Activated naive CD8-positive, alpha-beta T cell treated with anti-CD3 and anti-CD28 coated beads, Interleukin-2, amount 50 U/mL, for 24 hours (primary cell): Measurements from ENCODE around the gene AP5S1.

Experiments used
- ATAC-seq: fragments of 150-1000 bp; cut with Tn5 transposase; one replicate; pipeline ENCODE4 v1.10.0; 2021
- DNase-seq: peaks from one replicate; pipeline ENCODE4 v3.0.0; 2021
- H3K27ac Mint-ChIP-seq: one replicate; pipeline ENCODE4 v1.8.0; 2021; ENCODE audit warnings: mild to moderate bottlenecking, mixed read lengths
- H3K27me3 Mint-ChIP-seq: one replicate; pipeline ENCODE4 v1.8.0; 2021; ENCODE audit warnings: mixed read lengths
- H3K36me3 Mint-ChIP-seq: one replicate; pipeline ENCODE4 v1.8.0; 2021; ENCODE audit warnings: low read depth, mixed read lengths
- H3K4me1 Mint-ChIP-seq: one replicate; pipeline ENCODE4 v1.8.0; 2021; ENCODE audit warnings: mixed read lengths
- H3K4me3 Mint-ChIP-seq: one replicate; pipeline ENCODE4 v1.8.0; 2021; ENCODE audit warnings: mild to moderate bottlenecking, moderate library complexity, mixed read lengths
- H3K9me3 Mint-ChIP-seq: one replicate; pipeline ENCODE4 v1.8.0; 2021; ENCODE audit warnings: mixed read lengths

The AP5S1 gene

DNA sequence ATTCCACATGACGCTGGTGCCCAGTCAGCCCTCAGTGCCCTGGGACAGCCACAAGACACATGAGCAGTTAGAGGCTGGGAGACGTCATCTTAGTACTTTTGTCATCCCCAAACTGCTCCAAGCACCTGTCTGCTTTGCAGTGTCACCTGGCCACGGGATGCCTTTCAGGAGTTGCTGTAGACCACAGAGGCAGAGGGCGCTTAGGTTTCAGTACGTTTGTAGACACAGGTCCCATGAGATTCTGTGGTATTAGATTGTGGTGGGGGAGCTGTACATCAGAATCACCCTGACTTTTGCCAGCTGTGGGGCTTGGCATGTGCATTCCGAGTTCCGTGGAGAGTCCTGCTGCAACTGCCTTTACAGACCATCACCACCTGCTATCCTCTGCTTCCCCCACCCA, 43.0 kb downstream of the AP5S1 start:
- Mint-ChIP-seq H3K4me3 (no peak overlapping the region), H3K4me1 (no peaks in the 10 kb centered on the region), H3K36me3 (peaks cover 30% of the 10 kb centered on the region), H3K9me3 (no peaks in the 10 kb centered on the region), H3K27me3 (no peaks in the 10 kb centered on the region), H3K27ac (no peak overlapping the region)
- no peak for ATAC-seq
- no peak for DNase-seq

DNA sequence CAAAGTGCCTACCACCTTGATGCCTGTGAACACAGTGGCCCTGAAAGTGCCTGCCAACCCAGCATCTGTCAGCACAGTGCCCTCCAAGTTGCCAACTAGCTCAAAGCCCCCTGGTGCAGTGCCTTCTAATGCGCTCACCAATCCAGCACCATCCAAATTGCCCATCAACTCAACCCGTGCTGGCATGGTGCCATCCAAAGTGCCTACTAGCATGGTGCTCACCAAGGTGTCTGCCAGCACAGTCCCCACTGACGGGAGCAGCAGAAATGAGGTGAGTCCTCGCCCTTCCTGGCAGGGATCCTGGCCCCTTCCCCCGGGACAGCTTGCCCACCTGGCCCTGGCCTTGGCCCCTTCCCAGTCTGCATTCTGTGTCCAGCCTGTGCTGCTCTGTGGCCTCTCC, 44.2 kb downstream of the AP5S1 start:
- ATAC-seq (no peak), DNase-seq (no peak)
- no peaks in the 10 kb centered on the region for H3K4me1 Mint-ChIP-seq
- H3K36me3 Mint-ChIP-seq: peaks cover 28% of the 10 kb centered on the region
- no peaks in the 10 kb centered on the region for H3K9me3 Mint-ChIP-seq
- H3K4me3 Mint-ChIP-seq: no peak overlapping the region
- no peak overlapping the region for H3K27ac Mint-ChIP-seq
- H3K27me3 Mint-ChIP-seq: no peaks in the 10 kb centered on the region

DNA sequence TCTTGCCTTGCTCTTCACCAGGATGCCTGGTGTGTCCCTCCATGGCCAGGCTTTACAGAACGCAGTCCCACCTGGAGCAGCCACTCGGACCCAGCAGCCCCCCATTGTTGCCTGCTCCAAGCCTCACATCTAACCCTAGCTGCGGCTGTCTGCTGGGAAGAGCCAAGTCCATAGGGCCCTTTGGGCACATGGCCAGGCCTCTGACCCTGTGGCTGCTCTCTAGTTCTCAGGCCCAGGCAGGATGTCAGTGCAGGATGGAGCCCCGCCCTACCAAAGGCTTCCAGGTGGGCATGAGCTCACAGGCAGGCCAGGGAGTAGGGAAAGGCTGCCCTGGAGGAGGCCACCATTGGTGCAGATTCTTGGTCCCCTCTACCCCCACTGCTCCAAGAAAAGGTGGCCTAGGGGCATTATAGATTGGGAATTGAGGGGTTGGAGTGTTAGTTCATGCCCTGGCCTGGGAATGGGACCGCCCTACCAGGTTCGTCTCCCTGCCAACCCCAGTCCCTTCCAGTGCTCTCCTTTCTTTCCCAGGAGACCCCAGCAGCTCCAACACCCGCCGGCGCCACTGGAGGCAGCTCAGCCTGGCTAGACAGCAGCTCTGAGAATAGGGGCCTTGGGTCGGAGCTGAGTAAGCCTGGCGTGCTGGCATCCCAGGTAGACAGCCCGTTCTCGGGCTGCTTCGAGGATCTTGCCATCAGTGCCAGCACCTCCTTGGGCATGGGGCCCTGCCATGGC, 45.0 kb downstream of the AP5S1 start:
- Mint-ChIP-seq H3K4me3 (no peak overlapping the region), H3K4me1 (no peaks in the 10 kb centered on the region), H3K9me3 (no peaks in the 10 kb centered on the region), H3K27me3 (no peaks in the 10 kb centered on the region), H3K36me3 (peaks cover 28% of the 10 kb centered on the region), H3K27ac (no peak overlapping the region)
- no peak for DNase-seq
- no peak for ATAC-seq

DNA sequence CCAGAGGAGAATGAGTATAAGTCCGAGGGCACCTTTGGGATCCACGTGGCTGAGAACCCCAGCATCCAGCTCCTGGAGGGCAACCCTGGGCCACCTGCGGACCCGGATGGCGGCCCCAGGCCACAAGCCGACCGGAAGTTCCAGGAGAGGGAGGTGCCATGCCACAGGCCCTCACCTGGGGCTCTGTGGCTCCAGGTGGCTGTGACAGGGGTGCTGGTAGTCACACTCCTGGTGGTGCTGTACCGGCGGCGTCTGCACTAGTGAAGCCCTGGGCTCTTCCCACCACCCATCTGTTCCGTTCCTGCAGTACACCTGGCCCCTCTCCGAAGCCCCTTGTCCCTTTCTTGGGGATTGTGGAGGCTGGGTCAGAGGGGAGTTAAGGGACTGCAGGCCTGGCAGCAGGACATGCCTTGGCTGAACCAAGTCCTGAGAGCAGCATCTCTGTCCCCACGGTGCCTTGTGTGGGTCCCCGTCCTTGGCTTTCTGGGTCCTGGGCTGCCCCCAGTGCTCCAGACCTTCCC, 45.6 kb downstream of the AP5S1 start:
- Mint-ChIP-seq H3K27ac (no peak overlapping the region), H3K4me3 (no peak overlapping the region), H3K27me3 (no peaks in the 10 kb centered on the region), H3K36me3 (peaks cover 32% of the 10 kb centered on the region), H3K9me3 (no peaks in the 10 kb centered on the region), H3K4me1 (no peaks in the 10 kb centered on the region)
- DNase-seq (no peak), ATAC-seq (no peak)

DNA sequence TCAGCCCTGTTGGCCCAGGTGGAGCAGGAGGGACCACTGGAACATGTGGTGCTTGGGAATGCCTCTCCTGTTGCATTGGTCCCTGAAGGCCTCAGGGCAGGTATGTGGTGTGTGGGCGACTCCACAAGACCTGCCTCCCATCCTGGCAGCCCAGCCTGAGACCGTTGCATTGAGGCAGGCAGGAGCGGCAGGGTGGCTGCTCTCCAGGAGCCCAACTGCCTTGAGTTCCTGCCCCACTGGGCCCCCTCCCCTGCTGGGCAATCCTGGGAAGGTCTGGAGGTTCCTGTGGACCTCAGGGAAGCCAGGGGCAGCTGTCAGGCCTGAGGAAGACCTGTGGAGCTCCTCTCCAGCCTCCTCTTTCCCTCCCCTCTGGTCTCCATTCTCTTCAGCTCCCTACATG, 46.1 kb downstream of the AP5S1 start:
- Mint-ChIP-seq H3K36me3 (peaks cover 28% of the 10 kb centered on the region), H3K4me3 (no peak overlapping the region), H3K4me1 (no peaks in the 10 kb centered on the region), H3K9me3 (no peaks in the 10 kb centered on the region), H3K27me3 (no peaks in the 10 kb centered on the region), H3K27ac (no peak overlapping the region)
- ATAC-seq (no peak), DNase-seq (no peak)

DNA sequence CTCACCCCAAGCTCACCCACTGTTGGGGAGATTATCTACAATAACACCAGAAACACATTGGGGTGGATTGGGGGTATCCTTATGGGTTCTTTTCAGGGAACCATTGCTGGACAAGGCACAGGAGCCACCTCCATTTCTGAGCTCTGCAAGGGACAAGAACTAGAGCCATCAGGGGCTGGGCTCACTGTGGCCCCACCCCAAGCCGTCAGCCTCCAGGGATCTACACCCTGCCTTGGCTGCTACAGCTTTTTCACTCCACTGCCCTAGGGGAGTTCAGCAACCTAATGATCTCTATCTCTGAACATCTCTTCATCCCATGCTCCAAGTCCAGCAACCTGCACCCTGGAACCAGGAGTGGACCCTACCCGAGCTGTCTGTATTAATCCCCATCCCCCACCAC, 47.5 kb downstream of the AP5S1 start:
- Mint-ChIP-seq H3K4me3 (no peak overlapping the region), H3K36me3 (peaks cover 21% of the 10 kb centered on the region), H3K9me3 (no peaks in the 10 kb centered on the region), H3K27ac (no peak overlapping the region), H3K27me3 (no peaks in the 10 kb centered on the region), H3K4me1 (no peaks in the 10 kb centered on the region)
- DNase-seq (no peak), ATAC-seq (no peak)

DNA sequence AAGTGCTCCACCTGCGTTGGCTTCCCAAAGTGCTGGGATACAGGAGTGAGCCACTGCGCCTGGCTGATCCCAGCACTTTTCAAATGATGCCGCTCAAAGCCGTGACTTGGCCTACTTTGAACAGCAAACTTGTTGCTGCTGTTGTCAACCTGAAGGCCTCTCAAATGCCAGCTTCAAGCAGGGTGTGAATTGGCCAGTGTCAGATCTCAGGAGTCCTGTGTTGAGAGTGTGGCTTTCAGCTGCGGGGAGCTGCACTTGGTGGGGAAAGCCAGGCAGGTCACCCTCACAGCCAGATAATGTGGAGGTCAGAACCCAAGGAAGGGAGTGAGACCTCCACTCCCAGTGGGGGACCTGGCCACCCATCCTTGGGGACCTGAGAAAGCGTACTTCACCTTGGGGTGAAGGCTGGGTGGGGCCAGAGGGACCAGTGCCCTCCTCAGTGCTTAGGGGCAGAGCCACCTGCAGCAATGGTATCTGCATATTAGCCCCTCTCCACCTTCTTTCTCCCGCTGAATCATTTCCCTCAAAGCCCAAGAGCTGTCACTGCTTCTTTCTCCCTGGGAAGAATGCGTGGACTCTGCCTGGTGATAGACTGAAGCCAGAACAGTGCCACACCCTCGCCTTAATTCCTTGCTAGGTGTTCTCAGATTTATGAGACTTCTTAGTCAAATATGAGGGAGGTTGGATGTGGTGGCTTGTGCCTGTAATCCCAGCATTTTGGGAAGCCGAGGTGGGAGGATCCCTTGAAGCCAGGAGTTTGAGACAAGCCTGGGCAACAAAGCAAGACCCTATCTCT, 49.7 kb downstream of the AP5S1 start:
- Mint-ChIP-seq H3K36me3 (peaks cover 26% of the 10 kb centered on the region), H3K4me3 (no peak overlapping the region), H3K4me1 (peaks cover 2% of the 10 kb centered on the region), H3K27me3 (no peaks in the 10 kb centered on the region), H3K27ac (no peak overlapping the region), H3K9me3 (no peaks in the 10 kb centered on the region)
- no peak for DNase-seq
- no peak for ATAC-seq

DNA sequence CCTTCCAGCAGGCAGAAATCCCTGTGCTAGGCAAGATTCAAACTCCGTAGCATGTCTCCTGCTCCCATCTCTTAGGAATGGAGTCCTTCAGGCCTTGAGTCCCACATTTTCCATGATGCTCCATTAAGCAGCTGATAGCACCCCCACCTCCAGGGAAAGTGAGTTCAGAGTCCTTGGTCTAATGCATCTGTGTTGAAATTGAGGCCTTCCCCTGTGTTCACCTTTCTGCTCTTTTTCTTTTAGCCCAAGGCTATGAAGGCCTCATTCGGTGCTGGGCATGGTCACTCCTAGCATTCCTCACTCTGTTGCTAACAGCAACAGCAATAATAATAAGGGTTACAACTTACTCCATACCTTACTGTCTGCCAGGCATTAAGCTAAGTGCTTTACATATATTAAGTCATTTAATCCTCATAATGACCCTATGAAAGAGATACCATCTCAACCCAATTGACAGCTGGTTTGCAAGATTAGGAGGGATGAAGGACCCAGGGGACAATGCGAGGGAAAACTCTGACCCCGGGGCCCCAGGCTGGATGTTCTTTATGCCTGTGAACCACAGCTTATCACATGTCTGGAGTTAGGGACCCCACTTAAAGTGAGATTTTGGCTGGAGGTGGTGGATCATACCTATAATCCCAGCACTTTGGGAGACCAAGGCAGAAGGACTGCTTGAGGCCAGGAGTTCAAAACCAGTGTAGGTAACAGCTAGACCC, 51.4 kb downstream of the AP5S1 start:
- no peaks in the 10 kb centered on the region for H3K9me3 Mint-ChIP-seq
- DNase-seq (no peak), ATAC-seq (no peak)
- no peak overlapping the region for H3K27ac Mint-ChIP-seq
- peaks cover 30% of the 10 kb centered on the region for H3K36me3 Mint-ChIP-seq
- no peaks in the 10 kb centered on the region for H3K27me3 Mint-ChIP-seq
- H3K4me3 Mint-ChIP-seq: no peak overlapping the region
- H3K4me1 Mint-ChIP-seq: peaks cover 2% of the 10 kb centered on the region

DNA sequence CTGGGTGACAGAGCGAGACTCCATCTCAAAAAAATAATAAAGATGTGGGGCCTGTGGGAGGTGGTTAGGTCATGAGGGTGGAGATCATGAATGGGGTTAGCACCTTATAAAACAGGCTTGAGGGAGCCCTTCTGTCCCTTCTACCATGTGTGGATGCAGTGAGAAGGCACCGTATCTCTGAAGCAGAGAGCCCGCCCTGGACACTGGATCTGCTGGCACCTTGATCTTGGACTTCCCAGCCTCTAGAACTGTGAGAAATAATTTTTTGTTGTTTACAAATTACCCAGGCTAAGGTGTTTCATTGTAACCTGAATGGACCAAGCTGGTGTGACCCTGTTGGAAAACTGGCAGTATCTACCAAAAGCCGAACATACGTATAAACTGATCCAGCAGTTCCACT, 53.2 kb downstream of the AP5S1 start:
- Mint-ChIP-seq H3K36me3 (peaks cover 30% of the 10 kb centered on the region), H3K4me1 (peaks cover 2% of the 10 kb centered on the region), H3K9me3 (no peaks in the 10 kb centered on the region), H3K4me3 (no peak overlapping the region), H3K27me3 (no peaks in the 10 kb centered on the region), H3K27ac (no peak overlapping the region)
- ATAC-seq: no peak
- DNase-seq: no peak

DNA sequence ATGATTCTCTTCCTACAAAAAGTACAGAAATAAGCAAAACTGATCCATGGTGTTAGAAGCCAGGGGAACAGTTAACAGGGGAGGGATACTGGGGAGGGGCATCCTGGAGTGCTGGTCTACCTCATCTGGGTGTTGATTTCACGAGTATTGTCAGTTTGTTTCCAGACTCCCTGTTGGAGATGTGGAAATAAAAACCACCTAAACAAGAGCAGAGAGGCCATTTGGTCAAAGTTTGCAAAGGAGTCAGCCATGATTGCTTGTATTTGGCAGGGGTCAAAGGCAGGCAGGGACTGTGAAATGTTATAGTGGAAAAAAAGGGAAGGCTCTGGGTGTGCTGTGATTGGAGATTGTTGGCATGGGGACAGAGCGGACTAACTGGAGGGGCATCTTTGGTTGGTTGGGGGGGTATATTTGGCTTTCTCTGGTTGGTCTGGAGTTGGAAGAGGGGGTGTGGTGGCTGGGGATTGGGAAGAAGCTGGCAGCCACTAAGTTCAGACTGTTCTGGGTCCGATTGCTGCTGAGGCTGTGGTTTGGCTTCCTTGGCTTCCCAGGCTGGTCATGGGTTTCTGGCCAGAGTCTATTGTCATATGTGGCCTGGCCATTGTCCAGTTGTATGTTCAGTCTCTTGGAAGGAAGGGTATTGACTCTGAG, 54.0 kb downstream of the AP5S1 start:
- Mint-ChIP-seq H3K4me1 (peaks cover 2% of the 10 kb centered on the region), H3K27me3 (no peaks in the 10 kb centered on the region), H3K27ac (peak overlapping the region; percentile 23), H3K9me3 (no peaks in the 10 kb centered on the region), H3K4me3 (no peak overlapping the region), H3K36me3 (peaks cover 30% of the 10 kb centered on the region)
- ATAC-seq (no peak), DNase-seq (no peak)

DNA sequence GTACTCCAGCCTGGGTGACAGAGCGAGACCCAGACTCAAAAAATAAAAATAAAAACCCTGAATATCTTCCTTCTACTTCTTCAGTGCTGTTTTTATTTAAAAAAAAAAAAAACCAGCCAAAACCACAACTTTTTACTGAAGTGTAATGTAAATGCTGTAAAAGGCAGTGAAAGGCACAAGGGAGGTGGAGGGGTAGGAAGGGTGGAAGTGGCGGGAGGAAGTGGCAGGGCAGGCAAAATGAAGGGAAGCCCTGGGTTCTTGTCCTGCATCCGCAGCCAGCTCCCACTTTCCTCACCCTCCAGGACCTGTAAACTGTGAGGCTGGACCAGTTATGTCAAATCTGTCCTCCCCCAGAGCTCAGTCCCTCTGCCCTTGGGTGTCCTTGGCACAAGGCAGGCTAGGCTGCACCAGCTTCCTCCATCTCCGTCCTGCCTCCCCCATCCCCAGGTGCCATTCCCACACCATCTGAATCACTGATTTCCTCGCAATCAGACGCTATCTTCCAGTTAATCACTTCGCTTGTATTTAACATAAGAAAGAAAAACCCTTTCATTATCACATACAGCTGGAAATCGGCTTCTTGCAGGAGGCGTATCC, 55.1 kb downstream of the AP5S1 start:
- Mint-ChIP-seq H3K4me1 (peaks cover 2% of the 10 kb centered on the region), H3K36me3 (peaks cover 30% of the 10 kb centered on the region), H3K4me3 (no peak overlapping the region), H3K9me3 (no peaks in the 10 kb centered on the region), H3K27me3 (no peaks in the 10 kb centered on the region), H3K27ac (no peak overlapping the region)
- ATAC-seq (no peak), DNase-seq (no peak)

DNA sequence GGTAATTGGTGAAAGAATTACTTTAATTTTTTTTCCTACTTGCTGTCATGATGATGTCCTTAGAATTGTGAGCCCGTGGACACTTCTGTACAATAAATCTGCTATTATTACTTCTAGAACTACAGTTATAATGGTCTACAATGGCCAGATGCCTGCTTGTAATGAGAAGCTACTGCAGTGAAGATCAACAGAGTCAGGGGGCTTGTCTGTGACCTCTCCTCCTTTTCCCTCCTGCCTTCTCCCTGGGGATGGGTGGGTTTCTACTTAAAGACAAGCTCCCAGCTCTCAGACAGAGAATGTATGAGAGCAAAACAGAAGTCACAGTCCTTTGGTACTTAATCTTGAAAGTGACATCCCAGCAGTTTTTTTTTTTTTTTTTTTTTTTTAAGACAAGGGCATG, 55.7 kb downstream of the AP5S1 start:
- peaks cover 25% of the 10 kb centered on the region for H3K36me3 Mint-ChIP-seq

DNA sequence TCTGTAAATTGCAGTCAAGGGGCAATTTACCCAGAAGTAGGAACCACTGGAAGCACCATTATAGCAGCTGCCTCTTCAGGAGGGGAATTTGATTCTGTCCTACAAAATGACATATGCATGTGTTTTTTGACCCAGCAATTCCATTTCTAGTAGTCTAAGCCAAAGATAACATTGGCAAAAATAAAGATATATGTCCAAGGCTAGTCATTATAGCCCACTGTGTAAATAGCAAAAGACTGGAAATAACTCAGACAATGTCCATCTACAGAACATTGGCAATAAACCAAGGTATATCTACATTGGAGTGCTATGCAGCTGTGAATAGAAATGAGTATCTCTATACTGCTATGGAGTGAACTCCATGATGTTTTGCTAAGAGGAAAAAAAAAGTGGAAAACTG, 56.3 kb downstream of the AP5S1 start:
- Mint-ChIP-seq H3K4me3 (no peak overlapping the region), H3K4me1 (peaks cover 2% of the 10 kb centered on the region), H3K27ac (no peak overlapping the region), H3K9me3 (no peaks in the 10 kb centered on the region), H3K36me3 (peaks cover 24% of the 10 kb centered on the region), H3K27me3 (no peaks in the 10 kb centered on the region)
- DNase-seq: no peak
- ATAC-seq: no peak

More for the DNA sequence above, 55.7 kb downstream of the AP5S1 start:
- ATAC-seq: no peak
- no peak overlapping the region for H3K27ac Mint-ChIP-seq
- no peaks in the 10 kb centered on the region for H3K9me3 Mint-ChIP-seq
- DNase-seq: no peak
- no peak overlapping the region for H3K4me3 Mint-ChIP-seq
- H3K4me1 Mint-ChIP-seq: peaks cover 2% of the 10 kb centered on the region
- no peaks in the 10 kb centered on the region for H3K27me3 Mint-ChIP-seq
